Activated T-helper 1 cell treated with Interleukin-2 at 50 U/mL for 16 hours (primary cell): Measurements from ENCODE around the gene CKS1B.
A peak's percentile ranks its signal among the peaks of the same experiment; 100 is the strongest.

Source experiments
- DNase-seq: peaks from one replicate; pipeline ENCODE4 v3.0.0-alpha.2; 2020; ENCODE audit warnings: low read depth

The CKS1B gene

DNA sequence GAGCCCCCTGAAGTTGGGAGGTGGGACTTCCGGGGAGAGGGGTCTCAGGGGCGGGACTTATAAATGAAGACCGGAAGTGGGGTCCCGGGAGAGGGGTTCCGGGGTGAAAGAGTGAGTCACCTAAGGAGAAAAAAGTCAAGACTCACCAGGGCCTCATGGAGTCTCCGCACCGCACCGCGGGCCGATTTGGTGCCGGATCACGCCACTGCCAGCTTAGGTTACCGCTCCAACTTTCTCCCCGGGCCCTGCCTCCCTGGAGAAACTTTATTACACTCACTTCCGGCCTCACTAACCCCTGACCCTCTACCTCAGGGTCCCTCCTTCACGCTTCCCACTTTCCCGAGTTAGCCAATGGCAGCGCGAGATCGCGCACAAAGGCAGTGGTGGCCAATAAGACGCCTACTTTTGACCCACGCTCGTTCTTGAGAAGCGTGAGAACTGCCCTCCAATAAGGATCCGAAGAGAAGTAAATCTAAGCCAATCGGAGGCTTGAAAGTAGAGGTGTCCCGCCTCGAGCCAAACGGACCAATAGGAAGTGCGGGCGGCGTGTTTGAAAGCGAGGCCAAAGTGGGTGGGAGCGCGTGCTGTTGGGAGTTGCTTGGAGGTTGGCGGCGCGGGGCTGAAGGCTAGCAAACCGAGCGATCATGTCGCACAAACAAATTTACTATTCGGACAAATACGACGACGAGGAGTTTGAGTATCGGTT, at the start of gene CKS1B:
Gene CKS1B, plus strand, starts transcription at position 580 of the 706 bp plus-strand sequence. Its CDS starts 65 bp downstream, at position 645.
- DNase-seq = peak; percentile 93

- DNase-seq = no peak
Observed at GRCh38 chr1:154925335-154926170, 48.9 kb upstream of the CKS1B start.

DNA sequence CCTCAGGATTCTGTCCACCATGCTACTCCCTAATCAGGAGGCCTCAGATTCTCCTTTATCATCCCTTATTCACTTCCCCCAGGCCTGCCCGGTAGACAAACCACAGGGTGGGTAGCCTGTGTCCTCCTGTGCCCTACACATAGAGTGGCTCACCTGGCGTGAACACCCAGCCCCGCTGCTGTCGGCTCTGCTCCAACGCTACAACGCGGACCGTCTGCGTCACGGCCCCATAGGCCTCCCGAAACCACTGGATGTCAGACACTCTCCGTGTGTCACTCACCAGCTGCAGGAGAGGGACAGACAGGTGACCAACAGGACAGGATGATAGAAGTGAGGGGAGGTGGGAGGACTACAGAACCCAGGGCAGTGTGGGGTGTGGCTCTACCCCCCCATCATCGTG, 48.3 kb upstream of the CKS1B start:
- no peak for DNase-seq

DNA sequence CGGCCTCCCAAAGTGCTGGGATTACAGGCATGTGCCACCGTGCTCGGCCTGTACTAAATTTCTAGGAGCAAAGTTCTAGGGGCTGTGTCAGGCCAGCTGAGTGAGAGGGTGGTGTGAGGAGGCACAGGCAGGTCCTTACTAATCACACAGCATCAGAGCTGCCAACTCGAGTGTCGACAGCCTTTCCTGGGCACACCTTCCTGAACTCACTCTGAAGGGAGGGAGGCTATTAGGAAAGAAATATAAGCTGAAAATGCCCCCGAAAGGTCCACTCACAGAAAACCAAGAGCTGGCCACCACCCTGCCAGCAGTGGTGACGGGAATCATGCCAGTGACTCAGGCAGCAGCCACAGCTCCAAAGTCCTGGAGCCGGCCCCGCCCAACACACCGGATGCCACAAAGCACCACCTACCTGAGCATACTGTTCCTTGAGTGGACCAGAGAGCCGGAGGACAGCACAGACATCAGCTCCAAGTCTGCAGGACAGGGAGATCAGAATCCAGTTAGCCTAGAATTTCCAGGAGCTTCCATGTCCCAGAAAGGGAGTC, 42.5 kb upstream of the CKS1B start:
- DNase-seq = no peak

DNA sequence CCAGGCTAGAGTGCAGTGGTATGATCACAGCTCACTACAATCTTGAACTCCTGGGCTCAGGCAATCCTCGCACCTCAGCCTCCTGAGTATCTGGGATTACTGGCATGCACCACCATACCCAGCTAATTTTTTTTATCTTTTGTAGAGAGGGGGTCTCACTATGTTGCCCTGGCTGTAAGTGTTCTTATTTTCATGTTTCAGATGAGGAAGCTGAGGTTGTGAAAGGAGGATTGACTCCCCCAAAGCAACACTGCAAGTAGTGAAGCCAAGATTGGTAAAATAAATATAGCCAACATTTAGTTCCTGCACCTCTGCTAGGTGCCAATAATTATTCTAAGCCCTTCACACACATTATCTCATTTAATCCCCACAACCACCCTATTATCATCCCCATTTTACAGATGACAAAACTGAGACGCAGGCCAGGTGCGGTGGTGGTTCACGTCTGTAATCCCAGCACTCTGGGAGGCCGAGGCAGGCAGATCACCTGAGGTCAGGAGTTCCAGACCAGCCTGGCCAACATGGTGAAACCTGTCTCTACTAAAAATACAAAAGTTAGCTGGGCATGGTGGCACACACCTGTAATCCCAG, 40.0 kb upstream of the CKS1B start:
- DNase-seq = no peak

DNA sequence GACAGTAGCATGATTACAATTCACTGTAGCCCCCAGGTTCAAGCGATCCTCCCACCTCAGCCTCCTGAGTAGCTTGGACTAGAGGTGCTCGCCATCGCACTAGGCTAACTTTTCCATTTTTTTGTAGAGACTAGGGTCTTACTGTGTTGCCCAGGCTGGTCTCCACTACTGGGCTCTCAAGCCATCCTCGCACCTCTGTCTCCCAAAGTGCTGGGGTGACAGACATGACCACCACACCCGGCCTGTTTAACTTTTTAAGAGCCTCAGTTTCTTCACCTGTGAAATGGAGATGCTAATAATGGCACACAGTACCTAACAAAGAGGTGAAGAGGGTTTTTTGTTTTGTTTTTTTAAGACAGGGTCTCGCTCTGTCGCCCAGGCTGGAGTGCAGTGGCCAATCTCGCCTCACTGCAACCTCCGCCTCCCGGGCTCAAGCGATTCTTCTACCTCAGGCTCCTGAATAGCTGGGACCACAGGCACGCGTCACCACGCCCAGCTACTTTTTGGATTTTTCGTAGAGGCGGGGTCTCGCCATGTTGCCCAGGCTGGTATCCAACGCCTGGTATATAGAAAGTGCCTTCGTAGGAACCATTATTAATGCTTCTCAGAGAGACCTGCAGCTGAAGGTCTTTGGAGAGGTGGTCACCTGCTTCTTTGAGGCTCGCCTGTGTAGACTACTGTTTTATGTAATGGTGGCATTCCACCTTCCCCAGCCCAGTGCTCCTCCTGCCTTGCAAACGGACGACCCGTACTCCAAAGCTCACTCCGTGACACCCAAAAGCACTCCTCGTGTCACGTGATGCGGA, 38.5 kb upstream of the CKS1B start:
- no peak for DNase-seq

DNA sequence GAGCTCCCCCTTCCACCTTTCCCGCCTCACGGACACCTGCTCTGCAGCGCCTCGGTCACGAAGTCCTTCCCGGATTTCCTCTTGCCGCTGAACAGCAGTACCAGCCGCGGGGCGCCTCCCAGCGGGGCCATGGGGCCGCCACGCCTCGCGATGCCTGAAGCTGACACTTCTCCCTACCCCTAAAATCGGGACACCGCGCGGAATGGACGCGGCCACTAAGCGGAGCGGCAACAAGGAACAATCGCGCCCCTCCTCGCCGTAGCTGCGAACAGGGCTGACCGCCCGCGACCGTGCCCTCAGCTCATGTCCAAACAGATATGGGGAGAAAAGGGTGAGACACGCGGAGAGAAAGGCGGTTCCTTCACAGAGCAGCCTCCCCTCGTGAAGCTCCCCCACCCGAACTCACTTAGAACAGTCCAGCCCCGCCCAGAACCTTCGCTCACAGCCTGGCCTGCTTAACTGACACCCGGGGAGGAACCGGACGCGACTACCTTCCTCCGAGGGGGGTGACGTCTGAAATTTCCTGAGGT, 37.9 kb upstream of the CKS1B start, which contains the start of gene PMVK:
Gene PMVK, minus strand, starts transcription at position 165 of the 530 bp plus-strand sequence. Its CDS starts 34 bp downstream, at position 131.
- peak; percentile 89 for DNase-seq

DNA sequence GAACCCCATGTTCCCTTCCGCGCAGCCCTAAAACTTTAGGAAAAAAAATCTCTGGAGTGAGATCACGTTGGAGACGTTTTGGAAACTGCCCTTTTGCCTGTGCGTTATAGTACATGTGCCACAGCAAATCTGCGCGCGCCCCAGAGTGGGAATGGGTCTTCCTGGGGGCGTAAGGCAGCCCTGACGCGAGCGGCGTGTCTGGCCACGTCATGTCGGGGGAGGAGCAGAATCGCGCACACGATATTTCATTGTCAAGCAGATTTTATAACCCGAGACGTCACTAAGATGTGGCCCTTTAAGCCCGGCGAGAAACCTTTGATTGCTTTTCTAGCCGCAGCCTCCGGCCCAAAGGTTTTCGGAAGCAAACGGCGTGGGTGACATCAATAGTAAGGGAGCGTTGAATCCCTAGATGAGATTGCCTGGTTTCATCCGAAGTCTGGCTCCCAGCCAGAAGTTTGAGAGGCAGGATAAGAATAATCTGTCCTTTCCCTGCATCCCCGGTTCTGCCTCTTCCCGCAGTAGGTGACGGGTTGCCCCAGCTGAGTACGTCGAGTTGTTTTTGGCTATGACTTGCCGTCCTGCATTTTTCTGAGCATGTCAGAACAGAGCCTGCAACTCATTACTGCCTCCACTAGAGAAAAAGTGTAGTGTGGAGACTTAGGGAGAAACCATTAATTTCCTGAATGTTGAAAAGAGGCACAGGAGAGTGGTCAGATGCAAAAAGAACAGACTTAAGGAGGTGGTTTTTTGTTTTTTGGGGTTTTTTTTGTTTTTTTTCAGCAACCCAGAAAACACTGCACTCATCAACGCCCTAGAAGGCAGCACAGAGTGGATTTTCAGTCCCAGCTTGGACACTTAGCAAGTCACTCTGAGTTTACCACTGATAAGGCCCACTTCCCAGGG, 37.1 kb upstream of the CKS1B start:
- DNase-seq = peak; percentile 77

DNA sequence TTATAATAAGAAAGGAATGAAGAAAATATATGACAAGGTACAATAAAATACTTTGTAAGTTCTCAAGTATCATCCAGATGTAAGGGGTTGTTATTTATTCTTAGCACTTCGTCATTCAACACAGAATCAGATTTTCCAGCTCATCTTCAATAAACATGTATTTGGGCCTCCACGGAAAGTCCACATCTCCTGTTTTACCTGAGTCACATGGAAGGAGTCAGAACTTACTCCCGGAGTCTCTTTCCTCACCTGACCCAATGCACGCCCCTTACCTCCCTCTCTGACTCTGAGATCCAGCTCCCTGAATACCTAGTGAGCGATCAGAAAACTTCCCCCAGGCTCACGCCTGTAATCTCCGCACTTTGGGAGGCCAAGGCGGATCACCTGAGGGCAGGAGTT, 36.5 kb upstream of the CKS1B start:
- DNase-seq = no peak

- no peak for DNase-seq
Observed at GRCh38 chr1:154938604-154939399, 35.7 kb upstream of the CKS1B start.

- DNase-seq = no peak
Observed at GRCh38 chr1:154940213-154940560, 34.3 kb upstream of the CKS1B start.

DNA sequence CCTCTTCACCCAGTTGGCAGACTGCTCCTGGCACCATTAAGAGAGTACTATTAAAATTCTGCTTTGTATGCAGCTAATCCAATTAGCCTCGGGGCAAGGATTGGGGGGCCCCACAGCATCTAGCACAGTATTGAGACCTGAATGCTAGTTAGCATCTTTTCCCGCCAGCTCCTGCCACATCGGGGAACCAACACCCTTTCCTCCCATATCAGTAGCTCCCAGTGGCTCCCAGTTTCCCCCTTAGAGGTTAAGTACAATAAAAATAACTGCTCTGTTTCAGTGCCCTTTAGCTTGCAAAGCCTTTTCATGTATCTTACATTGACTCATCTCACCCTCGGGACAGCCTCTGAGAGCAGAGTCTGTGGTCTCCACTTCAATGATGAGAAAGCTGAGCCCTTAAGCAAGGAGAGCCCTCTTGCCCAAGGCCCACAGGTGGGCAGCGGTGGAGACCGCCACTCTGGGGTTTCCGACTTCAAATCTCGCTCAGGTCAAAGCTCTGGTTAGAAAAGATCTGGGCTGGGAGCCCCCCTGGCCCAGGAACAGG, 33.8 kb upstream of the CKS1B start:
- DNase-seq = no peak

DNA sequence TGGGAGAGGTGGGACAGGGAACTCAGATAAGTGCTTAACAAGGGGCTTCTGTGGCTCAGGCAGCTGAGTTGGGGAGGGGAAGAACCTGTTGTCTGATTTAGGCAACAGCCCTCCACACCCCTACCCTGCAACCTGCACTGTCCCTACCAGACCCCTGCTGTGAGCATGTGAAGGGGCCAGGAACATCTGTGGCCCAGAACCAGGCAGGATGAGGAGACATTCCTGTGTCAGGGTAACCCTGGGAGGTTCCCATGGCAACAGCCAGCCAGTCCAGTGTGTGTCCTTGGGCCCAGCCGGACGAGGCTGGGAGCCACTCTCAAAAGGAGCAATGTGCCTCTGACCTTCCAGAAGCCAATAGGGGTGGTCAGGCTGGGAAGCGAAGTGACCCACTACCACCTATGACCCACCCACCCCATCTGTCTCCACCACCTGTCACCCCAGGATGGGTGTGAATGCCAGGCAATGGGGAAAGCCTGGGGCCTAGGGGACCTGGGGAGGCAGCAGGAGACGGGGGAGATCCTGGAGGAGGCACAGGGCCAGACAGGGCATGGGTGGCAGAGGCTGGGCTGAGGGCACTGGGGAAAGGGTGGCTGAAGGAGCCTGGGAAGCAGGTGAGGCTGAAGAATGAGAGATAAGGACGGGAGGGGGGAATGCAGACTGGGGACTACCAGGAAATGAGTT, 33.0 kb upstream of the CKS1B start:
- no peak for DNase-seq

DNA sequence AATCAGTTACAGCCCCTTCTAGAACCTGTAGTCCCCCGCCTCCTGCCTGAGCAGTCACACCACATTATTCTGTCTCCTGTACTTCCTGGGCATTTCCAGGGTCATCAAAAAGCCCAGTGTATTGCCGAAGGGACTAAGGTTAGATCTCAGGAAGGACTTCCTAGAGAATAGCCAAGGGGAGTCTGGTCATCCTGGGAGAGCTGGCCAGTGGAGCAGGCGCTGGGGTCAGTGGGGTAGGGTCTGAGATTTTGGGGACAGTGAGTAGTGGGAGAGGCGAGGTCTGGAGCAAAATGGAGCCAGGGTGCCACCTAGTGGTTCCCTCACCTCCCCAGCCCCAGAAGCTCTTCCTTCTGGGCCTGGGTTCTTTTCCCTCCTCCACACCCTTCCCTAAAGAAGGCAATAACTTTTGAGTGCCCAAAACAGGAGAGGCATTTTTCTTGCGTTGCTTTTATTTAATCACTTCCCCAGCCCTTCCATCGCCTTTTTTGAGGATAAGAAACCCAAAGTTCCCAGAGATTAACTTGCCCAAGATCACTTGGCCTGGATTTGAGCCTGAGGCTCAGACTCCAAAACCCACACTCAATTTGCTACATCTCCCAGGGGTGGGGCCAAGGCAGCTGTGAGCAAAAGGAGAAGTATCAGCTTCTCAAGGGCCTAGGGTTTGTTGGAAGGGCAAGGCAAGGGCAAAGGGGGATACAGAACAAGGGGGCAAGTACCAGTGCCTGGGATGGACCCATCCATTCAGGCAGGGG, 30.7 kb upstream of the CKS1B start:
- no peak for DNase-seq

DNA sequence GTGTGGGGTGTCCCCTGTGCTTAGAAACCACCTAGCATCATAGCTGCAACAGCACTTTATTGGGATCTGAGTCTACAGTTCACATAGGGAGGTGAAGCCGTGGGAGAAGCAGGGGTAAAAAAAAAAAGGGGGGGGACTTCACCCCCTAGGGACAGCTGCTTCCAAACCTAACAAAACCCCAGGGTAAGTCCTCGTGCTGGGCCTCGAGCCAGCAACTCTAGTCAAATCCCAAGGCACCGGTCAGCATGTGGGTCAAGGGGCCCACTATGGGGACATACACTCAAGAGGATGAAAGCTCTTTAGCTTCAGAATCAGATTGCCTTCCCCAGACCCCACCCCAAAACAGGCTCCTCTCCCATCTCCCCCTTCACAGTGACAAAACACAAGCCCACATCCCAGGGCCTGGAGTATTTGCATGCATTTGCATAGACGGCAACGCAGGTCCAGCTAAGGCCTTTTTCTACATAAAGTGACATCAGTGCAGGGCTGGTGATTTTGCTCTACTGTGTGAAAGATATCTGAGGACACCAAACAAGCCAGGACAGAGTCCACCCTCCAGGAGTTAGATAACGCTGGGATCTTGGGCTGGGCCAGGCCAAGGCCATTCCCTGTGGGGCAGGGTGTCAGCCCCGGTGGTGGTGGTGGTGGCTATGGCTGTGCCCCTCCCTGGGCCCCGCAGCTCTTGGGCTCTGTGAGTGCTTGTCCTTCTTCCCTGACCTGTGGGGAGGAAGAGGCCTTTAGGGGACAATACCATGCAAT, 29.9 kb upstream of the CKS1B start:
- no peak for DNase-seq

GRCh38 chr1:154945160-154945961, 29.1 kb upstream of the CKS1B start:
- DNase-seq = no peak
